DOHH2 (cell line): ENCODE measurements around the gene ARHGAP20.

Experiments
- CTCF ChIP-seq: fragments of 200-600 bp; sonication (generic); IDR thresholded peaks from one replicate; pipeline ENCODE4 v1.5.1; 2014; ENCODE audit warnings: antibody characterized with exemption, mild to moderate bottlenecking, low read depth, low read length; ENCODE audit not compliant: poor library complexity, severe bottlenecking
- EZH2phosphoT487 ChIP-seq: fragments of 200-600 bp; sonication (generic); IDR thresholded peaks from 2 replicates; pipeline ENCODE4 v1.6.1; 2017; ENCODE audit warnings: borderline replicate concordance, mild to moderate bottlenecking, antibody characterized with exemption, low read length, moderate library complexity, mixed read lengths

DNA sequence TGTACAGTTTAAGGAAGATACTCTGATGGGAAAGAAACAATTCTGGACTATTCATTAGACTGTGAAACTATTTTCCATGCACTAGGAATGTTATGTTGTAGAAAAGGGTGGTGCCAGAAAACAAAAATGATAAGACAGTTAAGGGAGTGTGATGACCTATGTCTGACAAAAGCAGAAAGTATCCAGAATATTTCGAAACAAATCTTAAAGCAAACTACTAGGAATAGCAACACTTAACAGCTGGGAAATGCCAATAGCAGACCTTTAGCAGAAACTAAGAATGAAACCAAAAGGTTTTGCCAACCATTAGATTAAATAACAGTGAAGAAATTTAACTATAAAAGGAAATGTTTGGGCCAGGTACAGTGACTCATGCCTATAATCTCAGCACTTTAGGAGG lies 3.3 kb upstream of the ARHGAP20 start:
- TF ChIP-seq CTCF = no peak
- no peak for TF ChIP-seq EZH2phosphoT487
